ENCODE measurements around the gene AMBRA1. TPM values are rescaled to one million over a fixed set of nuclear protein-coding genes. Genes with fewer than 3 reads are reported as not detected.

Gene AMBRA1
- total and polyA plus RNA-seq, 2 of the 8 experiments (the other 6 are each of a cell fraction or from before 2014, with no cell fraction given), result 14.2 to 37.4 TPM

GRCh38 chr11:46350695-46351094 lies 243.1 kb downstream of the AMBRA1 start:
- FAIRE-seq (no peak), DNase-seq (ENCODE audit: low read depth in 1 of 2, low spot score in 2 of 2) (no peak)
- no peak overlapping the region for H3K23ac ChIP-seq (ENCODE audit: insufficient read length)
- H3K9me3 ChIP-seq (ENCODE audit: insufficient read depth in 2 of 2, low read depth in 1 of 2, low read length in 1 of 2), result no peaks in the 10 kb centered on the region
- H2AK5ac ChIP-seq (ENCODE audit: low read depth, low read length), result no peak overlapping the region
- no peak overlapping the region for H3K4me2 ChIP-seq (ENCODE audit: insufficient read depth in 1 of 2, low read depth in 2 of 2, low read length in 2 of 2)
- WGBS, 2 experiments (ENCODE audit: extremely low coverage in 1 of 2, insufficient coverage in 1 of 2, insufficient read length in 1 of 2, insufficient replicate concordance in 2 of 2, low coverage in 1 of 2, low lambda C conversion rate in 2 of 2, missing lambda C conversion rate in 1 of 2), result 83% methylated on average over 3 of the region's 3 CpGs; no CpG with 5 or more reads in 1 of the 2 experiments
- no peak overlapping the region for H2AFZ ChIP-seq (ENCODE audit: low read length)
- no peak overlapping the region for H2BK20ac ChIP-seq (ENCODE audit: low read length)
- no peak overlapping the region for H4K5ac ChIP-seq (ENCODE audit: insufficient read length, low read depth, low read length)
- no peak overlapping the region for H3K27ac ChIP-seq (ENCODE audit: low read depth, low read length)
- no peak overlapping the region; the same call in 1 of the 2 replicates for H4K8ac ChIP-seq (ENCODE audit: extremely low read depth, insufficient read depth, low read length)
- no peak overlapping the region for H2BK15ac ChIP-seq (ENCODE audit: low read length)
- ChIA-PET CTCF (ENCODE audit: partially characterized antibody) (interaction anchor here (0.7 to 44.5 kb wide), 12 partner anchors 8 to 181 kb away, joined by 3 to 1004 read pairs (median 16); partner anchors contain the start of genes DGKZ and MDK), POLR2A (ENCODE audit: partially characterized antibody) (interaction anchor here (0.7 to 8.1 kb wide), 7 partner anchors 11 to 58 kb away, joined by 3 to 69 read pairs (median 6); partner anchors contain the start of gene MDK)
- H2BK5ac ChIP-seq (ENCODE audit: low read depth, low read length), result no peak overlapping the region
- peaks cover 13 to 47% (median 33%) of the 10 kb centered on the region in 4 experiments for H3K4me1 ChIP-seq (replicated peaks in 1 of 4; ENCODE audit: control insufficient read depth in 3 of 4, insufficient read depth in 4 of 4, low read length in 3 of 4)
- H4K20me1 ChIP-seq (replicated peaks in 1 of 2; ENCODE audit: control insufficient read depth in 1 of 2, insufficient read depth in 2 of 2, low read length in 2 of 2), result peaks cover 15 to 35% of the 10 kb centered on the region in 2 experiments
- peaks cover 0 to 7% (median 2%) of the 10 kb centered on the region in 4 experiments; a peak in 1 of 7 replicates for H3K27me3 ChIP-seq (replicated peaks in 1 of 4; ENCODE audit: control insufficient read depth in 3 of 4, extremely low read depth in 1 of 4, insufficient read depth in 3 of 4, low read length in 3 of 4)
- H3K23me2 ChIP-seq (ENCODE audit: low read depth, low read length), result peaks cover 13% of the 10 kb centered on the region
- no peak overlapping the region for H2BK12ac ChIP-seq (ENCODE audit: low read depth, low read length)
- H4K91ac ChIP-seq (replicated peaks; ENCODE audit: insufficient read length, low read length), result no peak overlapping the region
- H3K14ac ChIP-seq (ENCODE audit: insufficient read length), result no peak overlapping the region
- no peak overlapping the region for H3K9ac ChIP-seq (replicated peaks in 1 of 4; ENCODE audit: extremely low read depth in 1 of 4, low read depth in 3 of 4, low read length in 3 of 4)
- H3K56ac ChIP-seq (replicated peaks; ENCODE audit: insufficient read length, low read depth, low read length), result no peak overlapping the region
- no peak overlapping the region for H3K4me3 ChIP-seq (ENCODE audit: extremely low read depth in 1 of 4, insufficient read depth in 2 of 4, low read depth in 3 of 4, low read length in 4 of 4)
- H3K18ac ChIP-seq (ENCODE audit: extremely low read depth, low read length), result no peak overlapping the region
- H2BK120ac ChIP-seq (replicated peaks; ENCODE audit: low read depth, low read length), result no peak overlapping the region
- H3K4ac ChIP-seq (replicated peaks; ENCODE audit: insufficient read length, low read depth, low read length), result no peak overlapping the region
- peaks cover 24% of the 10 kb centered on the region for H3K79me1 ChIP-seq (ENCODE audit: low read depth, low read length)
- H3K36me3 ChIP-seq (ENCODE audit: control insufficient read depth in 2 of 4, insufficient read depth in 4 of 4, low read length in 3 of 4), result no peaks in the 10 kb centered on the region
- peaks cover 0 to 69% of the 10 kb centered on the region in 2 experiments; a peak in 3 of 4 replicates for H3K79me2 ChIP-seq (ENCODE audit: control insufficient read depth in 1 of 2, insufficient read depth in 2 of 2, low read length in 2 of 2)
- TF ChIP-seq SRF (IDR thresholded peaks at IDR 0.05; ENCODE audit: low read depth, low read length) (no peak), EZH2 (IDR thresholded peaks at IDR 0.05; ENCODE audit: low read depth, low read length, severe bottlenecking) (no peak), SIX5 (IDR thresholded peaks at IDR 0.05; ENCODE audit: low read depth, low read length) (no peak), TAF7 (optimal IDR thresholded peaks at IDR 0.05; ENCODE audit: borderline replicate concordance, low read depth, low read length) (no peak), SAP30 (IDR thresholded peaks at IDR 0.05; ENCODE audit: insufficient read depth, insufficient replicate concordance, low read length) (no peak), EP300 (IDR thresholded peaks at IDR 0.05; ENCODE audit: borderline replicate concordance in 1 of 2, low read depth in 2 of 2, low read length in 2 of 2) (no peak), NRF1 (IDR thresholded peaks at IDR 0.05; ENCODE audit: low read depth, low read length) (no peak), POLR2AphosphoS5 (IDR thresholded peaks at IDR 0.05; ENCODE audit: low read depth, low read length) (no peak), TBP (IDR thresholded peaks at IDR 0.05; ENCODE audit: low read depth, low read length) (no peak), E2F6 (IDR thresholded peaks at IDR 0.05) (no peak), CREB1 (IDR thresholded peaks at IDR 0.05) (no peak), BACH1 (IDR thresholded peaks at IDR 0.05; ENCODE audit: low read length) (no peak), EGR1 (IDR thresholded peaks at IDR 0.05; ENCODE audit: borderline replicate concordance, low read depth, low read length) (no peak), POU5F1 (IDR thresholded peaks at IDR 0.05; ENCODE audit: low read depth, low read length) (no peak)

All from H1 (cell line).